Skeletal muscle tissue (tissue), 4 donors: ENCODE data around the gene DGUOK. TPM values are rescaled to one million over a fixed set of nuclear protein-coding genes. Genes with fewer than 3 reads are reported as not detected.
A peak's percentile ranks its signal among the peaks of the same experiment; 100 is the strongest.

Experiments used
- H3K27ac ChIP-seq: one replicate; pipeline ENCODE4 v1.7.0; 2013; ENCODE audit warnings: mild to moderate bottlenecking, low read depth, low read length, inconsistent platforms
- H3K27me3 ChIP-seq, 3 donors: one replicate each; pipeline ENCODE4 v1.7.0; 2013; ENCODE audit warnings: low read length in 3 of 3; ENCODE audit not compliant: control insufficient read depth in 3 of 3, insufficient read depth in 3 of 3
- H3K36me3 ChIP-seq, 3 donors: one replicate each; pipeline ENCODE4 v1.7.0; 2013; ENCODE audit warnings: low read length in 3 of 3; ENCODE audit not compliant: control insufficient read depth in 3 of 3, insufficient read depth in 3 of 3
- H3K4me1 ChIP-seq, 3 donors: one replicate each; pipeline ENCODE4 v1.7.0; 2013; ENCODE audit warnings: low read length in 3 of 3, mild to moderate bottlenecking in 3 of 3; ENCODE audit not compliant: control insufficient read depth in 3 of 3, insufficient read depth in 3 of 3
- H3K4me3 ChIP-seq, 3 donors: one replicate each; pipeline ENCODE4 v1.7.0; 2013; ENCODE audit warnings: low read length in 3 of 3
- H3K9ac ChIP-seq, 3 donors: one replicate each; pipeline ENCODE4 v1.7.0; 2013; ENCODE audit warnings: low read length in 3 of 3, mild to moderate bottlenecking in 3 of 3, moderate library complexity in 2 of 3, low read depth in 1 of 3
- H3K9me3 ChIP-seq, 3 donors: one replicate each; pipeline ENCODE4 v1.7.0; 2013; ENCODE audit warnings: low read length in 3 of 3; ENCODE audit not compliant: control insufficient read depth in 3 of 3
- total RNA-seq: library from RNA; depleted of rRNA; stranded (reverse); fragments of >200 nt; gene quantifications from one replicate; pipeline ENCODE4 v1.2.3, GENCODE V29; 2014
- donor health status: Osteomylitis.

Gene DGUOK
- total RNA-seq, 1 donor from 2014 or later, result 32.4 TPM

GRCh38 chr2:73891276-73891901 is 35.3 kb upstream of the DGUOK start:
- Histone ChIP-seq H3K27me3 (peaks cover 0 to 5% (median 0%) of the 10 kb centered on the region in 3 donors), H3K9me3 (no peaks in the 10 kb centered on the region), H3K4me3 (no peak overlapping the region), H3K36me3 (no peaks in the 10 kb centered on the region), H3K4me1 (peaks cover 0 to under 1% (median 0%) of the 10 kb centered on the region in 3 donors), H3K27ac (no peak overlapping the region), H3K9ac (no peak overlapping the region)

DNA sequence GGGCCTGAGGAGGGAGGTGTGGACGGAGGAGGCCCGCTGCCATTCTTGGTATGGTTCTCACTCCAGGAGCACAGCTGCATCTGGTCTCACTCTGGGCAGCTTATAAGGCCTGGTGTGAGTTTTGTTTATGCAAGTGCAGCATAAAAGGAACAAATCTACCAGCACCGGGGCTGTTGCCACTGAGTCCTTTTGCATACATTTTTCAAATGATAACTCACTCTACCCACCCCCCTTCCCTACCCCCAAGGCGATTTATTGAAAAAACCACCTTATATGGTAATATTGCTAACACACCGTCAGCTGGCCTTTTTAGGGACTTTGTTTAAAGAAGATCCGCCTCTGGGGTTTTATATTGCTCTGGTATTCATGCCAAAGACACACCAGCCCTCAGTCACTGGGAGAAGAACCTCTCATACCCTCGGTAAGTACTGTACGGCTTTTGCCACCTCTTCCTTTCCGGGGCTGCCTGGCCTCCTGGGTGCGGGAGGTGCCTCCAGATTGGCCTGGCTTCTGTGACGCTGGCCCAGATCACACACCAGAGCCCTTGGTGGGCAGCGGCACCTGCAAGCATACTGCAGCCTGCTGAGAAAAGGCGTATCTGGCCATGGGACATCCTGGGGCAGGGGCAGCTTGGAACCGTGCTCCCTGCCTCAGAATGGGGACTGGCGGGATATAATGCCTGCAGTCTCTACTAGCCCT is 33.9 kb upstream of the DGUOK start, which contains the start of gene ACTG2:
Gene ACTG2 (plus strand): TSS at position 378 of the 699 bp plus-strand sequence. CDS start 8,304 bp downstream, outside the sequence.
- H3K27ac ChIP-seq, result peak within 1 kb of the TSS; percentile 25
- peak within 1 kb of the TSS in 1 of 3 donors; percentile 3 for H3K4me3 ChIP-seq

DNA sequence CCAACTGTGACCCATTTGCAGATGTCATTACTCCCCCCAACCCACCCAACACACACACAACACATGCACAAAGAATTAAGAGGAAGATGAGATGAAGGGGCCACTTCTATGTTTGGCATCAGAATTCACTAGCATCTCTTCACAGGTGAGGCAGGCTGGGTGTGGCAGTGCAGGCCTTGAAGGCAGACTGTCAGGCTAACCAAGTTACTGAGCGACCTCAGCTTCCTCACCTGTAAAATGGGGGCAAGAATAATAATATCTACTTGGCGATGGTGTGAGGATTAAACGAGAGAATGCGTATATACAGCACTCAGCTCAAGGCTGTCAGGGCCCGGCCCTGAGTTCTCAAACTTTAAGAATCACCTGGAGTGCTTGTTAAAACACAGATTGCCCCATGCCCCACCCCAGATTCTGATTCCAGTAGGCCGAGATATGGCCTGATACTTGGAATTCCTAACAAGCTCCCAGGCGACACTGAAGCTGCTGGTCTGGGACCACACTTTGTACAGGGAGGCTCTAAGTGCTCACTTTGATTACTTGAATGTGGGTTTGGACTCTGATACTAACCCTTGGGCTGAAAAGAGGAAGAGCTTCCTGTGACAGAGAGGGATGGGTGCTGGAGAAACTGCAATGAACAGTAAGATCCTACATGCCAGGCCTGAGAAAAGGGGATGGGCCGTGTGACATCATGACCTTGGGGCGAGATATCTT is 32.8 kb upstream of the DGUOK start:
- no peaks in the 10 kb centered on the region for H3K9me3 ChIP-seq
- no peak overlapping the region for H3K4me3 ChIP-seq
- no peak overlapping the region for H3K27ac ChIP-seq
- H3K36me3 ChIP-seq, result no peaks in the 10 kb centered on the region
- peak overlapping the region in 1 of 3 donors; percentile 38 for H3K9ac ChIP-seq
- peaks cover 0 to 2% (median 0%) of the 10 kb centered on the region in 3 donors for H3K27me3 ChIP-seq
- H3K4me1 ChIP-seq, result peaks cover 3 to 9% (median 7%) of the 10 kb centered on the region in 3 donors

More for the DNA sequence above, 33.9 kb upstream of the DGUOK start, which contains the start of gene ACTG2:
- no peak within 1 kb of the TSS for H3K9ac ChIP-seq
- H3K9me3 ChIP-seq, result no peaks in the 10 kb centered on the region
- H3K36me3 ChIP-seq, result no peaks in the 10 kb centered on the region
- peaks cover 3 to 9% (median 7%) of the 10 kb centered on the region in 3 donors for H3K4me1 ChIP-seq
- peaks cover 0 to 2% (median 0%) of the 10 kb centered on the region in 3 donors for H3K27me3 ChIP-seq

DNA sequence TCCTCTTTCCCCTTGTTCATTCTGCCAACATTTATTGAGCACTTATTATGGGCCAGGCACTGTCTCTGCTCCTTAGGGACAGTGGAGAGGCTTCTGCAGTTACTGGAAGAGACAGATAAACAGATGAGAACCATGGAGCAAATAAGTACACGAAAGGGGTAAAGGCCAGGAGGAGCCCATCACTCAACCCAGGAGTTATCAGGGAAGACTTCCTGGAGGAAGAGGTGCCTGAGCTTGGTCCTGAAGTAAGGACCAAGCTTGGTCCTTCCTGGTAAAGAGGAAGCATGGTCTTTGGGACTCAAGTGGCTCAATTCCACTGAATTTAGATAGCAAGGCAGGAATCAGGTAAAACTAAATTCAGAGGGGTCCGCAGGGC is 32.2 kb upstream of the DGUOK start:
- H3K4me1 ChIP-seq, result peaks cover 3 to 9% (median 7%) of the 10 kb centered on the region in 3 donors
- H3K9ac ChIP-seq, result no peak overlapping the region
- H3K36me3 ChIP-seq, result no peaks in the 10 kb centered on the region
- peaks cover 0 to 2% (median 0%) of the 10 kb centered on the region in 3 donors for H3K27me3 ChIP-seq
- no peak overlapping the region for H3K27ac ChIP-seq
- H3K4me3 ChIP-seq, result no peak overlapping the region
- no peaks in the 10 kb centered on the region for H3K9me3 ChIP-seq

DNA sequence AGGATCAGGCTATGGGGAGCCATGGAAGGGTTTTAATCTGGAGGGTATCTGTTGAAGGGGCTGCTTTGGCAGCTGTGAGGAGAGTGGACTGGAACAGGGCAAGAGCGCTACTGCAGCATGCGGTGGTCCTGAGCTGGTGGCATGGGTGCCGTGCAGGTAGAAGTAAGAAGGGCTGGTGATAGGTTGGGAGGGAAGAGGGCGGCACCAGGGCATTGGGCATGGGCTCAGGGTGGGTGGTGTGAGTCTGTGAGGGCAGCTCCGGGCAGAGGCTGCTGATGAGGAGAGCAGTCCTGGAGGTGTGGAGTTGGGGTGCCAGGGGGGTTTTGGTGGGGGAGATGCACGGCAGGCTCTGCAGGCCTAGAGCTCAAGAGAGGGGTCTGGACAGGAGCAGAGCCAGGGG is 31.8 kb upstream of the DGUOK start:
- H3K27me3 ChIP-seq, result peaks cover 0 to 2% (median 0%) of the 10 kb centered on the region in 3 donors

DNA sequence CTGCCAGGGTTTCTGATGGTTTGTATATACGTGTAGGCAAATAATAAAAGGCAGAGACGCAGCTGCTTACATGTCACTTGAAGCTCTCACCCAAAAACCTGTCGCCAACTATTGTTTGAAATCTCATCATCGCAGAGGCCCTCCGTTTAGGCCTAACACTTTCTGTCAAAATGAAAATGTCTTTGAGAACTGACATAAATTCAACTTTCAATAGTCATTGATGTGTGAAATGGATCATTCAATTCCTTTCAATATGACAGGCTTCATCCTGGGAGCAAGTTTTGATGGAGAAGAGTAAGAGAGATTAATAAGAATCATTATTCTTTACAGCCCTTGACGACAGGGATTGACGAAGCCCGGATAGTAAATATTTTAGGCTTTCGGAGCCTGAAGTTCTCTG is 31.2 kb upstream of the DGUOK start:
- no peak overlapping the region for H3K4me3 ChIP-seq
- no peak overlapping the region for H3K9ac ChIP-seq
- H3K27ac ChIP-seq, result no peak overlapping the region
- H3K36me3 ChIP-seq, result no peaks in the 10 kb centered on the region
- H3K27me3 ChIP-seq, result peaks cover 0 to 2% (median 0%) of the 10 kb centered on the region in 3 donors
- peaks cover 3 to 9% (median 7%) of the 10 kb centered on the region in 3 donors for H3K4me1 ChIP-seq
- H3K9me3 ChIP-seq, result no peaks in the 10 kb centered on the region

More for the DNA sequence above, 31.8 kb upstream of the DGUOK start:
- Histone ChIP-seq H3K4me1 (peaks cover 3 to 9% (median 7%) of the 10 kb centered on the region in 3 donors), H3K9ac (no peak overlapping the region), H3K4me3 (no peak overlapping the region), H3K27ac (no peak overlapping the region), H3K36me3 (no peaks in the 10 kb centered on the region), H3K9me3 (no peaks in the 10 kb centered on the region)

- peaks cover 0 to 6% (median 3%) of the 10 kb centered on the region in 3 donors for H3K27me3 ChIP-seq
- H3K4me1 ChIP-seq, result peaks cover 3 to 9% (median 7%) of the 10 kb centered on the region in 3 donors
- H3K4me3 ChIP-seq, result no peak overlapping the region
- no peak overlapping the region for H3K9ac ChIP-seq
- no peak overlapping the region for H3K27ac ChIP-seq
- no peaks in the 10 kb centered on the region for H3K9me3 ChIP-seq
- H3K36me3 ChIP-seq, result no peaks in the 10 kb centered on the region
These were observed 30.1 kb upstream of the DGUOK start for GRCh38 chr2:73896362-73897239.

- Histone ChIP-seq H3K9ac (no peak overlapping the region), H3K27me3 (peaks cover 6% of the 10 kb centered on the region in 3 donors), H3K4me1 (peaks cover 3 to 9% (median 7%) of the 10 kb centered on the region in 3 donors), H3K4me3 (no peak overlapping the region), H3K27ac (no peak overlapping the region), H3K36me3 (no peaks in the 10 kb centered on the region), H3K9me3 (no peaks in the 10 kb centered on the region)
These were observed 29.5 kb upstream of the DGUOK start for GRCh38 chr2:73897240-73897583.

DNA sequence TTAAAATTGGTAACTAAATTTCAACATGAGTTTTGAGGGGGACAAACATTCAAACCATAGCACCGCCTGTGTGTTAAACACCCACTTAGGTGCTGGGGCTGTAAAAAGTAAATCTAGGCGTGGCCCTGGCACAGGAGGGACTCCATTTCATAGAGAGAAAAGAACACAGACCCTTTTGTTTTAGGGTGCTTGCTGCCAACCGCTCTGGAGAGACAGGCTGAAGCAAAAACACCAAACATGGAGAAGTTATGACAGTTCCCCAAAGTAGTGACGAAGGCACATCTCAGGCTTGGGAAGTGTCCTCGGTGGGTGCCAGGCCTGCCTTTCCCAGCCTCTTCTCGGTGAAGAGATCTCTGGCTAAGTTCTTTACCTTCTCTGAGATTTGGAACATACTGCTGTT is 28.7 kb upstream of the DGUOK start:
- Histone ChIP-seq H3K36me3 (no peaks in the 10 kb centered on the region), H3K4me1 (peaks cover 3 to 9% (median 7%) of the 10 kb centered on the region in 3 donors), H3K9ac (no peak overlapping the region), H3K4me3 (no peak overlapping the region), H3K27me3 (peaks cover 9 to 12% (median 10%) of the 10 kb centered on the region in 3 donors), H3K9me3 (no peaks in the 10 kb centered on the region), H3K27ac (no peak overlapping the region)
